ENCODE results near the gene VPS54. TPM values are rescaled to one million over a fixed set of nuclear protein-coding genes. Genes with fewer than 3 reads are reported as not detected.

Gene VPS54
- total and polyA plus RNA-seq, 2 donors from 2014 or later = 17.4 to 25.0 TPM

DNA sequence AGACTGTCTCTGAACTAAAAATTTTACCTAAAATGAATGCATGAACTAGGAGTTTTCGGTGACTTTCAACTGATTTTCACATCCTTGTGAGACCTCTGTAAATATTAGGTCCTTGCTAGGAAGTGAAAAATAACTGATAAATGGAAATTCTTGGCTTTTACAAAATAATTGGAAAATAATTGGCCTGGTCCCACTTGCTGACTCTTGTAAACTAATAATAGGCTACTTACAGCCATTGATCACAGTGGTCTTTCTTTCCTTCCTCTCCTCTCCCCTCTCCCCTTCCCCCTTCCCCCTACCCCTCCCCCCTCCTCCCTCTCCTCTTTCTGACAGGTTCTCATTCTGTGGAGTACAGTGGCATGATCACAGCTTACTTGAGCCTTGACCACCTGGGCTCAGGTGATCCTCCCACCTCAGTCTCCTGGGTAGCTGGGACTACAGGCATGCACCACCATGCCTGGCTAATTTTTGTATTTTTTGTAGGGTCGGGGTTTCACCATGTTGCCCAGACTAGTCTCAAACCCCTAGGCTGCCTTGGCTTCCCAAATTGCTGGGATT lies 139.3 kb downstream of the VPS54 start:
- intact Hi-C loops (cut with DNase I) = no loop called here
- TF ChIP-seq, protein P1, sequence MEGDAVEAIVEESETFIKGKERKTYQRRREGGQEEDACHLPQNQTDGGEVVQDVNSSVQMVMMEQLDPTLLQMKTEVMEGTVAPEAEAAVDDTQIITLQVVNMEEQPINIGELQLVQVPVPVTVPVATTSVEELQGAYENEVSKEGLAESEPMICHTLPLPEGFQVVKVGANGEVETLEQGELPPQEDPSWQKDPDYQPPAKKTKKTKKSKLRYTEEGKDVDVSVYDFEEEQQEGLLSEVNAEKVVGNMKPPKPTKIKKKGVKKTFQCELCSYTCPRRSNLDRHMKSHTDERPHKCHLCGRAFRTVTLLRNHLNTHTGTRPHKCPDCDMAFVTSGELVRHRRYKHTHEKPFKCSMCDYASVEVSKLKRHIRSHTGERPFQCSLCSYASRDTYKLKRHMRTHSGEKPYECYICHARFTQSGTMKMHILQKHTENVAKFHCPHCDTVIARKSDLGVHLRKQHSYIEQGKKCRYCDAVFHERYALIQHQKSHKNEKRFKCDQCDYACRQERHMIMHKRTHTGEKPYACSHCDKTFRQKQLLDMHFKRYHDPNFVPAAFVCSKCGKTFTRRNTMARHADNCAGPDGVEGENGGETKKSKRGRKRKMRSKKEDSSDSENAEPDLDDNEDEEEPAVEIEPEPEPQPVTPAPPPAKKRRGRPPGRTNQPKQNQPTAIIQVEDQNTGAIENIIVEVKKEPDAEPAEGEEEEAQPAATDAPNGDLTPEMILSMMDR (IDR thresholded peaks at IDR 0.05; ENCODE audit: borderline replicate concordance, extremely low read depth, insufficient read depth) = no peak
- FAIRE-seq (no peak), DNase-seq (no peak)
- peaks cover 0 to 7% (median 2%) of the 10 kb centered on the region in 3 donors for H3K36me3 ChIP-seq (ENCODE audit: control insufficient read depth in 2 of 3, insufficient read depth in 3 of 3, low read length in 3 of 3)
- no peaks in the 10 kb centered on the region for H3K9me3 ChIP-seq (ENCODE audit: control insufficient read depth in 2 of 3, insufficient read depth in 1 of 3, low read length in 3 of 3)
- no peak overlapping the region for H3K4me3 ChIP-seq (ENCODE audit: low read length in 3 of 3)
- no peaks in the 10 kb centered on the region for H3K4me1 ChIP-seq (ENCODE audit: control insufficient read depth in 2 of 3, insufficient read depth in 2 of 3, low read depth in 1 of 3, low read length in 3 of 3)
- H3K9ac ChIP-seq (ENCODE audit: low read length in 3 of 3) = no peak overlapping the region
- no peaks in the 10 kb centered on the region for H3K27me3 ChIP-seq (ENCODE audit: control insufficient read depth, insufficient read depth, low read length)
- no peak overlapping the region for H3K27ac ChIP-seq (ENCODE audit: low read depth in 2 of 2, low read length in 2 of 2)

DNA sequence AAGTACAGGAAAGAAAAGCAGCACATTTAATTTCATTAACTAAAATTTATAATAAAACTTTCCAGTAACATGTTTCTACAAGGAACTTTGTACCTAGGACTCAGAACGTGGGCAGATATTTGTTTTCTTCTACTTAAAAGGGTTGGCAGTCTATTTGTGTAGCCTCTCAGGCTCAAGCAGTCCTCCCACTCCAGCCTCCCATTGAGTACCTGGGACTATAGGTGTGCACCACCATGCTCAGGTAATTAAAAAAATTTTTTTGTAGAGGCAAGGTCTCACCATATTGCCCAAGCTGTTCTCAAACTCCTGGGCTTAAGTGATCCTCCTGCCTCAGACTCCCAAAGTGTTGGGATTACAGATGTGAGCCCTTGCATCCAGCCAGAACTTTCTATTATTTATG lies 140.7 kb downstream of the VPS54 start:
- TF ChIP-seq, protein P1 (IDR thresholded peaks at IDR 0.05; ENCODE audit: borderline replicate concordance, extremely low read depth, insufficient read depth) = no peak
- no peak overlapping the region for H3K9ac ChIP-seq (ENCODE audit: low read length in 3 of 3)
- no peak overlapping the region for H3K4me3 ChIP-seq (ENCODE audit: low read length in 3 of 3)
- H3K27me3 ChIP-seq (ENCODE audit: control insufficient read depth, insufficient read depth, low read length) = no peaks in the 10 kb centered on the region
- DNase-seq (no peak), FAIRE-seq (no peak)
- intact Hi-C loops (cut with DNase I) = no loop called here
- no peak overlapping the region for H3K27ac ChIP-seq (ENCODE audit: low read depth in 2 of 2, low read length in 2 of 2)
- H3K9me3 ChIP-seq (ENCODE audit: control insufficient read depth in 2 of 3, insufficient read depth in 1 of 3, low read length in 3 of 3) = no peaks in the 10 kb centered on the region
- H3K36me3 ChIP-seq (ENCODE audit: control insufficient read depth in 2 of 3, insufficient read depth in 3 of 3, low read length in 3 of 3) = peaks cover 2 to 8% (median 2%) of the 10 kb centered on the region in 3 donors
- H3K4me1 ChIP-seq (ENCODE audit: control insufficient read depth in 2 of 3, insufficient read depth in 2 of 3, low read depth in 1 of 3, low read length in 3 of 3) = no peaks in the 10 kb centered on the region

DNA sequence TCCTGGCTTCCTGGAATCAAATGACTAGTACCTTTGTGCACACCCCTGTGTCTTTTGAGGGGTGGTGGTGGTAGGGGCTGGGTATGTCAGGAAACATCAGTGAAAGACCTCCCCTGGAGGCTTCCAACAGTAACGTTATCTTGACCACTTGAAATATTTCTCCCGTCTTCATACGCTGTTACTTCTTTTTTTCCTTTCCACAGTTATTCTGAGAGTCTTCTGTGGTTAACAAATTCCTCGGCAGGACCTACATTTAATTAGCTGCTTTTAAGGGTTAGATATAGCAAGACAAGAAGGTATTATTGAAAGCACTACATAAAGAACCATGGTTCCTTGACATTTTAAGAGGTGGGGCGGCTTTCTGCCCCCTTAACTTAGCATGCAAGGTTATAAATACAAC lies 142.9 kb downstream of the VPS54 start:
- no peaks in the 10 kb centered on the region for H3K27me3 ChIP-seq (ENCODE audit: control insufficient read depth, insufficient read depth, low read length)
- no peak overlapping the region for H3K9ac ChIP-seq (ENCODE audit: low read length in 3 of 3)
- H3K9me3 ChIP-seq (ENCODE audit: control insufficient read depth in 2 of 3, insufficient read depth in 1 of 3, low read length in 3 of 3) = no peaks in the 10 kb centered on the region
- intact Hi-C loops (cut with DNase I) = no loop called here
- no peaks in the 10 kb centered on the region for H3K4me1 ChIP-seq (ENCODE audit: control insufficient read depth in 2 of 3, insufficient read depth in 2 of 3, low read depth in 1 of 3, low read length in 3 of 3)
- no peak overlapping the region for H3K4me3 ChIP-seq (ENCODE audit: low read length in 3 of 3)
- TF ChIP-seq, protein P1 (IDR thresholded peaks at IDR 0.05; ENCODE audit: borderline replicate concordance, extremely low read depth, insufficient read depth) = no peak
- no peak overlapping the region for H3K27ac ChIP-seq (ENCODE audit: low read depth in 2 of 2, low read length in 2 of 2)
- peaks cover 2 to 13% (median 5%) of the 10 kb centered on the region in 3 donors for H3K36me3 ChIP-seq (ENCODE audit: control insufficient read depth in 2 of 3, insufficient read depth in 3 of 3, low read length in 3 of 3)
- no peak for DNase-seq
- FAIRE-seq = no peak
